ENCODE results near the gene FAM107B.
A peak's percentile ranks its signal among the peaks of the same experiment; 100 is the strongest.

FAM107B gene

DNA sequence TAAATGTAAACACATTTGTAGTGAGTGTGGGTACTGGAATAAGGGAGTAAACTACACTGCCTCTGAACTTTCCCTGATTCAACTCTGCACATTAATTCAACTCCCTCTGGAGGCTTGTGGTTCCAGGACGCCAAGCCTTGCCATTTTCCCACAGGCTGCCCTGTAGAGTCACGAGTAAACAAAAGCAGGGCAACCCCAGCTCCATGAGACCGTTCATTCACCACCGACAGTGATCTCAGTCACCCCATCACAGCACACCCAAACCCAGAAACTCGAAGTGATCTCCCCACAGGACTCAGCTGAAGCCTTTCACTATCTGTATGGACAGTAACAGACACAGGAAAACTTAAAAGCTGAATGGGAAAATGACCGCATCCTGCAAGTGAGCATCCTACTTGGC lies 225.2 kb downstream of the FAM107B start:
- no peak for TF ChIP-seq ZFX (IDR thresholded peaks at IDR 0.05)
- TF ChIP-seq, protein P1, sequence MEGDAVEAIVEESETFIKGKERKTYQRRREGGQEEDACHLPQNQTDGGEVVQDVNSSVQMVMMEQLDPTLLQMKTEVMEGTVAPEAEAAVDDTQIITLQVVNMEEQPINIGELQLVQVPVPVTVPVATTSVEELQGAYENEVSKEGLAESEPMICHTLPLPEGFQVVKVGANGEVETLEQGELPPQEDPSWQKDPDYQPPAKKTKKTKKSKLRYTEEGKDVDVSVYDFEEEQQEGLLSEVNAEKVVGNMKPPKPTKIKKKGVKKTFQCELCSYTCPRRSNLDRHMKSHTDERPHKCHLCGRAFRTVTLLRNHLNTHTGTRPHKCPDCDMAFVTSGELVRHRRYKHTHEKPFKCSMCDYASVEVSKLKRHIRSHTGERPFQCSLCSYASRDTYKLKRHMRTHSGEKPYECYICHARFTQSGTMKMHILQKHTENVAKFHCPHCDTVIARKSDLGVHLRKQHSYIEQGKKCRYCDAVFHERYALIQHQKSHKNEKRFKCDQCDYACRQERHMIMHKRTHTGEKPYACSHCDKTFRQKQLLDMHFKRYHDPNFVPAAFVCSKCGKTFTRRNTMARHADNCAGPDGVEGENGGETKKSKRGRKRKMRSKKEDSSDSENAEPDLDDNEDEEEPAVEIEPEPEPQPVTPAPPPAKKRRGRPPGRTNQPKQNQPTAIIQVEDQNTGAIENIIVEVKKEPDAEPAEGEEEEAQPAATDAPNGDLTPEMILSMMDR (conservative IDR thresholded peaks at IDR 0.05) = no peak
- no peak overlapping the region for H3K27ac ChIP-seq

DNA sequence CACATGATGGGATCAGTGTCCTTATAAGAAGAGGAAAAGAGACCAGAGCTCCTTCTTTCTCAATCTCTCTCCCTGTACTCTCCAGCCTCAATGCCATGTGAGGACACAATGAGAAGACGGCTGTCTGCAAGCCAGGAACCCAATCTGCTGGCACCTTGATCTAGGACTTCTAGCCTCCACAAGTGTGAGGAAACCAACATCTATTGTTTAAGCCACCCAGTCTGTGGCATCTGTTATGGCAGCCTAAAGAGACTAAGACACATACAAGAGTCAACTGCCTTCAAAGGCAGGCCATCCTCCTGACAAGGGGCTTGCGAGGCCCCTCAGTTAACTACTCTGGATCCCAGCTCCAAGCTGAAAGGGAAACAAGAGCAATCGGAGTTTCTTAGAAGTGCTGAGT lies 225.7 kb downstream of the FAM107B start:
- no peak for TF ChIP-seq ZFX (IDR thresholded peaks at IDR 0.05)
- TF ChIP-seq, protein P1 (conservative IDR thresholded peaks at IDR 0.05) = no peak
- H3K27ac ChIP-seq = no peak overlapping the region

DNA sequence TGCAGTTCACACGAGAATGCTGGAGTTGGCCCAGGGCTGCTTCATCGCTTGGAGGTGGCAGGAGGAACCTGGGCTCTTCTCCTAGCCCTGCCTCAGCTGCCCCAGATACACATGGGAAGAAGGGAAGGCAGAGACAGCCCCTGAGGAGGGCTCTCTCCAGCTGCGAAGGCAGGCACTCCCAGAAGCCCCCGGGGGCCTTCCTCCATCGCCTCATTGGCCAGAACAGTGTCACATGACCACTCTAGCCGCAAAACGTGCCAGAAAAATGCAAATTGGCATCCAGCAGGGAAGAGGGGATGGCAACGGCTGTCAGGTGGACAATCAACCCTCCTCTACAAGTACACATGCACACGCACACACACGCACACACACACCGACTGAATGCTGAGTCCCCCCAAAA lies 226.2 kb downstream of the FAM107B start:
- no peak for TF ChIP-seq ZFX (IDR thresholded peaks at IDR 0.05)
- TF ChIP-seq, protein P1 (conservative IDR thresholded peaks at IDR 0.05) = no peak
- no peak overlapping the region for H3K27ac ChIP-seq

DNA sequence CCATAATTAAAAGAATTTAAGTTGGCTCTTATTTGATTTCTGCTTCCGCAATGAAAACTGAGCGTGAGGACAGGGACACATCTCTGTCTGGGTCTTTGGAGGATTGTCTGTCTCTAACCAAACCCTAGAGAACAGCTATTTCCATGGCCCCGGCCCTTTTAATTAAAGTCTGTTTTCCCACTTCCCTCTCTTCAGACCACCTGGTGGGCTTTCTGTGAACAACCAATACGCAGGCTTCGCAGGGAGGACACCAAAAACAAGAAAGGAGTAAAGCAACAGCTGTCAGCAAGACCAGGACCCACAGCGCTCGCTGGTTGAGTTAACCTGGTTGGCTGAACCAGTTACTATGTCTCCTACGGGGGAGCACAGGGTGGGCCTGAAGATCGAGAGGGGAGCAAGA lies 226.9 kb downstream of the FAM107B start:
- no peak overlapping the region for H3K27ac ChIP-seq
- TF ChIP-seq ZFX (IDR thresholded peaks at IDR 0.05) = no peak
- TF ChIP-seq, protein P1 (conservative IDR thresholded peaks at IDR 0.05) = no peak; the same call in 1 of the 2 replicates

DNA sequence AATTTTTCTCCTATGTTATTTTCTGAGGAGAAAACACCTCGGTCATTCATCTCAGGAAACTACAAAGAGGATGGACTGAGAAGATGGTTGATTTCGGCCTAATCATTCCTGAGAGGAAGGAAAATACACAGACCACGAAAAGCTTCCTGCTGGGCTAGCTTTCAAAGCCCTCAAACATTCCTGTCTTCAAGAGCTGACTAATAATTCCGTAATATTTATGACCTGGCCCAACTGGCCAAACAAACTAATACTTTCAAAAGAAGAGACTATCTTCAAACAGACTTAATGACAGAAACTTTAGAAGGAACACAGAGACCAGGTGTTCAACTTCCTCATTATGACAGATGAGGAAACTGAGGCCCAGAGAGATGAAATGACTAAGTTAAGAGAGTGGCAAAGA lies 228.9 kb downstream of the FAM107B start:
- TF ChIP-seq, protein P1 (conservative IDR thresholded peaks at IDR 0.05) = no peak
- no peak for TF ChIP-seq ZFX (IDR thresholded peaks at IDR 0.05)
- H3K27ac ChIP-seq = no peak overlapping the region; the same call in 1 of the 2 replicates

DNA sequence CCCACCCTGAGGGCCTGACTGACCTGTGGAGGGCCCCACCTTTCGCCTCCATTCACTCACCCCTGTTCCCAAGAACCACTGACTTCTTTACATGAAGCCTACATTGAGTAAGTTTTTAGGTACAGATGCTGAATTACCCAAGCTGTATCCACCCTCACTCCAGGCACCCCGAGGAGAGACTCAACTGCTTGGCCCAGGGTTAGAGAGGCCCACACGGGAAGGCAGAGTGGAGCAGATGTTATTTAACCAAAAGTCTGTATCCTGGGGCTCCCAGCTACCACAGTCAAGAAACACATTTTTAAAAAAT lies 230.8 kb downstream of the FAM107B start:
- no peak overlapping the region for H3K27ac ChIP-seq

DNA sequence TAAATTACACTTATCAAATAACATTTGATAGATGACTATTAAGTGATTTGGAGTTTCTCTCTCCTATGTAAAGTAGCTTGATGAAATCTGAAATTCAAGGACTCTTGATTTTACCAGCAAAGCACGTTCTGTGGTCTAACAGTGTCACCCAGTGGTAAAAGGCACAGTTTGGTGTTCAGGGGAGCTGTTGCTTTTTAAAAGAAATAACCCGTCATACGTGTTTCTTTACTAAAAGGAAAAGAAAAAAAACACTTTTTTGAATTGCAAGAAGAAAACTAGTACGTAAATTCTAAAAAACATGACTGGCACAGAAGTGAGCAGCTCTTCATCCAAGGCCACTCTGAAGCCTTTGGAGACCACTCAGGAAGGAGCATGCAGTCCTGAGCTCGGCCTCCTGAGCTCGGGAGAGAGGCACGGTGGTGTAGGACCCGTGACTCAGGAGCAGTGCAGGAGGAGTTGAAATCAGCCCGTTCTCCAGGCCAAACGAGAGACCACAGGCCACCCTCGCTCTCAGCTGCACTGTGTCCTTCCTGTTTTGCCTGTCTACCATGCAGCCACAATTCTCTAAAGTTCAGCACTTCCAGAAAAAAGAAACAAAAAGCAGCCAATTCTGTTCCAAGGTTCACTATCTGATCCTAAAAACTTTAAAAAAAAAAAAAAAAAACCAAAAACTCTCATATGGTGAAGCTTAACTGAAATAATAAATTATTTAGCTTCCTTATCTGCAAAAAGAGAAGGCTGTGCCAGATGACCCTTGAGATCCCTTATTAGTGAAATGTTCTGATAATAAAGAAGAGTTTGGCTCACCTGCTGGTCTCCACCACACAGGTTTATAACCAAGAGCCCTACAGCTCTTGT lies 231.4 kb downstream of the FAM107B start:
- TF ChIP-seq, protein P1 (conservative IDR thresholded peaks at IDR 0.05) = peak; percentile 12; the same call in 1 of the 2 replicates
- TF ChIP-seq ZFX (IDR thresholded peaks at IDR 0.05) = no peak
- no peak overlapping the region for H3K27ac ChIP-seq

More for the DNA sequence above, 230.8 kb downstream of the FAM107B start:
- TF ChIP-seq ZFX (IDR thresholded peaks at IDR 0.05) = no peak
- TF ChIP-seq, protein P1 (conservative IDR thresholded peaks at IDR 0.05) = no peak
